Omental fat pad (tissue), 4 donors: ENCODE data around the gene EMC7. TPM values are rescaled to one million over a fixed set of nuclear protein-coding genes. Genes with fewer than 3 reads are reported as not detected.

Experiments used
- ATAC-seq: fragments of 150-250 bp; one replicate; pipeline ENCODE4 v1.9.1; 2016; ENCODE audit warnings: mild to moderate bottlenecking, moderate library complexity; ENCODE audit not compliant: low FRiP score
- DNase-seq: peaks from one replicate; pipeline ENCODE4 v3.0.0-alpha.2; 2019; ENCODE audit warnings: low spot score
- total RNA-seq, 4 donors: library from RNA; depleted of rRNA; stranded (reverse); fragments of >200 nt; gene quantifications; one replicate each; pipeline ENCODE4 v1.1.0, GENCODE V29; 2016
- TF ChIP-seq, protein P1 (sequence below), 3 donors: fragments of 450-650 bp; IDR thresholded peaks; one replicate each; pipeline ENCODE4 v1.5.1; 2016 to 2017; ENCODE audit warnings: antibody characterized with exemption in 3 of 3, mild to moderate bottlenecking in 3 of 3, moderate library complexity in 2 of 3

EMC7 gene
- total RNA-seq, 4 donors from 2014 or later = 33.0 to 47.8 (median 36.8) TPM

DNA sequence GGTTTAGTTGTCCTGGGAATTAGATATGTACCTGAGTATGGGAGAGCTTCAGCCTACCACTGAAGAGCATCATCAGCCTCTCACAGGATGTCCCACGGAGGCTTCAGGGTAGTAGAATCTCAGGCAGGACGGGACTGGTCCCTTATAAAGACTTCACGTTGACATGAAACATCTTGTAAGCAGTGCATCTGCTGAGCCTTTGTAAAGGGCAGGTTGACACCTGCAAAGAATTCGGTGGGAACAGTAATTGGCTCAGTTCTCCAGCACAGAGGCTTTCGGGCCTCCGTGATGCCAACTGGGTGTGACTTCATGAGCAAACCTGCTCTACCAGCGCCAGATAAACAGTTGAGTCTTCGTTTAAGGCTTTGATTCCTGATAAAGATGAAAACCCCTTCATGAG is 35.7 kb downstream of the EMC7 start:
- ATAC-seq (no peak), DNase-seq (no peak)
- TF ChIP-seq, protein P1, sequence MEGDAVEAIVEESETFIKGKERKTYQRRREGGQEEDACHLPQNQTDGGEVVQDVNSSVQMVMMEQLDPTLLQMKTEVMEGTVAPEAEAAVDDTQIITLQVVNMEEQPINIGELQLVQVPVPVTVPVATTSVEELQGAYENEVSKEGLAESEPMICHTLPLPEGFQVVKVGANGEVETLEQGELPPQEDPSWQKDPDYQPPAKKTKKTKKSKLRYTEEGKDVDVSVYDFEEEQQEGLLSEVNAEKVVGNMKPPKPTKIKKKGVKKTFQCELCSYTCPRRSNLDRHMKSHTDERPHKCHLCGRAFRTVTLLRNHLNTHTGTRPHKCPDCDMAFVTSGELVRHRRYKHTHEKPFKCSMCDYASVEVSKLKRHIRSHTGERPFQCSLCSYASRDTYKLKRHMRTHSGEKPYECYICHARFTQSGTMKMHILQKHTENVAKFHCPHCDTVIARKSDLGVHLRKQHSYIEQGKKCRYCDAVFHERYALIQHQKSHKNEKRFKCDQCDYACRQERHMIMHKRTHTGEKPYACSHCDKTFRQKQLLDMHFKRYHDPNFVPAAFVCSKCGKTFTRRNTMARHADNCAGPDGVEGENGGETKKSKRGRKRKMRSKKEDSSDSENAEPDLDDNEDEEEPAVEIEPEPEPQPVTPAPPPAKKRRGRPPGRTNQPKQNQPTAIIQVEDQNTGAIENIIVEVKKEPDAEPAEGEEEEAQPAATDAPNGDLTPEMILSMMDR (IDR thresholded peaks at IDR 0.05) = no peak

DNA sequence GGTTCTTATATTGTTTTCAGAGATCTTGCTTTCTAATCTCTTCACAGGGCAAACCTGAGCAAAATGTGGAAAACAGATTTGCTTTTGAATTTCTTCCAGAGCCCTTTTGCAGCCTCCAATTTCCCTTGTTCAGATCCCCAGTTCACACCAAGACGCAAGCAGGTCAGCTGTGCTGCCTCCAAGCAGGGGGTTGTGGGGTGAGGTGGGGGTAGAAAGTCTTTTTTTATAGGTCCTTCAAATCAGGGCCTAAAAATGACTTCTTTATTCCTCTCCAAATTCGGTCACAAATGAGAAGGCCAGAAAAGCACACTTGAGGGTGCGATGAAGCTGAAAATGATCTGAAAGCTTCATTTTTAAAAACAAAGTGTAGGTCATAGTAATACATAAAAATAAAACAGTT is 36.4 kb downstream of the EMC7 start:
- DNase-seq (no peak), ATAC-seq (no peak)
- TF ChIP-seq, protein P1 (IDR thresholded peaks at IDR 0.05) = no peak

DNA sequence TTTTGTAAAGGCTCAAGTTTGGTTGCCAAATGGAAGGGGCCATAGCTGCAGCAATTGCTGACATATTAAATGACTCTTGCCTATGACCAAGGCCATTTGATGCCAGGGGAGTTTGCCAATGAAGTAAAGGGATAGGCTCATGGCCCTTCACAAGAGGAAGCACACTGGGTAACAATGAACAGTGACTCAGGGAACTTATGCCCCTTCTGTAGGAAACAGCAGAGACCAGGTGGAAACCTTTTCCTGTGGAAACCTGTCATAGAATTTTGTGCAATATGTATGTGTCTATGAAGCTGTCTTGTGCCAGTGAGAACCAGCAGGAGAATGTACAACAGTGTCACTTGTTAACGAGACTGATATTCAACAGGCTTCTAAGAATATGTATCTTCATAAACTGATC is 37.2 kb downstream of the EMC7 start:
- no peak for ATAC-seq
- DNase-seq = no peak
- TF ChIP-seq, protein P1 (IDR thresholded peaks at IDR 0.05) = no peak

DNA sequence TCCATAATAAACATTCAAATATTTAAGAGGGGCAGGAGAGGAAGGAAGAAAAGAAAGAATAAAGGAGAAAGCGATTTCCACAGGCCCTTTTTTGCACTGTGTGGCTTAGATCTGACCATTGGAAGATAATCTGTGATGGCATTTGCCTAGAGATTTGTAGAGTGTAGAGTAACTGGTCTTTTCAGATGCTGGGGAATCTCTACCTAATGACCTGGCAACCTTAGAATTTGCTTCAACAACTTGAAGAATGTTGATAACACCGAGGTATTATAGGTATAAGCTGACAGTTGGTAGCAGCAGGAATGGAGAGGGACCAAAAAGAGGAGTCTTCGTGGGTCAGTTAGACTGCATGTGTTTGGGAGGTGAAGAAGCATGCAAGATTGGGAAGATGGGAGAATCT is 41.7 kb downstream of the EMC7 start:
- DNase-seq (no peak), ATAC-seq (no peak)
- TF ChIP-seq, protein P1 (IDR thresholded peaks at IDR 0.05) = no peak

DNA sequence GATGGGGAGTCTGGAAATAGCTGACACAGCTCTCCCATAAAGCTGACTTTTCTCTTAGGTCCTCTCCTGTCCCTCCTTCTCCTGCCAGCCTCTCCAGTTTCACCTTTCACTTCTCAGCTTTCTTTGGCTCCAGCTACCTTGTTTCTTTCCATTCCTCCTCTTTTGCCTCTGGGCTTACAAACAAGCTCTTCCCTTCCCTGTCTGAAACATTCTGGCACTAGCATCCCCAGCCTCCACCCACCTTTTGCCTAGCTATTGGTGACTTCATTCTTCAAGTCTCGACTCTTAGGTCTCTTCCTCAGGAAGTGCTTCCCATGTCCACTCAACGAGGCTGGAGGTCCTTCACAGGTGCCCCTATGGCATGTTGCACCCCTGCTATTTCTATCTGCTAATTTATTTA is 42.2 kb downstream of the EMC7 start:
- TF ChIP-seq, protein P1 (IDR thresholded peaks at IDR 0.05) = no peak
- no peak for ATAC-seq
- DNase-seq = no peak

DNA sequence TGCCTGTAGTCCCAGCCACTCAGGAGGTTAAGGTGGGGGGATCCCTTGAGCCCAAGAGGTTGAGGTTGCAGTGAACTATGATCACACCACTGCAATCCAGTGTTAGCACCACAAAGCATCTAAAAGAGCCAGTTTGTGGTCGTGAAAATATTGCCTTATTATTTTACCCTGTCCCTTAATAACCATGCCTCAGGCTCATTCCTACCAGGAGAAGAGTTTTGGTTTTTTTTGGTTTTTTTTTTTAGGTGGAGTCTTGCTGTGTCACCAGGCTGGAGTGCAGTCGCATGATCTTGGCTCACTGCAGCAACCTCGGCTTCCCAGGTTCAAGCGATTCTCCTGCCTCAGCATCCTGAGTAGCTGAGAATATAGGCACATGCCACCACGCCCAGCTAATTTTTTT is 44.8 kb downstream of the EMC7 start:
- TF ChIP-seq, protein P1 (IDR thresholded peaks at IDR 0.05) = no peak
- ATAC-seq (no peak), DNase-seq (no peak)

DNA sequence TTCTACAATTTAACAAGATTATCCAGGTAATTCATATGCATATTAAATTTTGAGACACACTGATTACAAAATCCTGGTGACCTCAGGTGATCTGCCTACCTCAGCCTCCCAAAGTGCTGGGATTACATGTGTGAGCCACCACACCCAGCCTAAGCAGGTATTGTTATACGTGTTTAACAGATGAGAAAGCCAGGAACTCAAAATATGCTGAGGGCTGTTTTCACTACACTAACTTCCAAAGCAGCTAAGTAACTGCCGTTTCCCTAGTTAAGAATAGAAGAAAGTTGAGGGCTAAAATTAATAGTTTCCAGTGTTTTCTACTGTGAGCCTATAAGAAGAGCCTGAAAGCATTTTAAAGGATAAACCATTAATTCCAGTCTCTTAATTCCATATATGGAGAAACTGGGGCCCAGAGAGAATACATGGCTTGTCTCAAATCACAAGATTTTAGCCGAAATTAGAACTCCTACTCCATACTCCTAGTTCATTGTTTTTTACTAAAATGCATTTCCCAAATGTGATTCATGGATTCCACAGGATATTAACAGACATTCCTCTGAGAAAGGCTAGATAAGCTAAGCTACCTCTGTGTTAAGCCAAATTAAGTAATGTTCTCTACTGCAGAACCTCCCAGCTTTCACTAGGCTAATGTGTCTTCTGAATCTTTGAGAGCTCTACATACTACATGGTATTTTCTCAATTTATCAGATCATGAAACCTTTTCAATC is 45.6 kb downstream of the EMC7 start:
- TF ChIP-seq, protein P1 (IDR thresholded peaks at IDR 0.05) = no peak
- ATAC-seq = peak; percentile 97
- DNase-seq = no peak
